ENCODE measurements around the gene BRDT.

GRCh38 chr1:91916811-91917460 is 32.3 kb upstream of the BRDT start:
- TF ChIP-seq CTCF (IDR thresholded peaks at IDR 0.05), result no peak
- TF ChIP-seq POLR2A (IDR thresholded peaks at IDR 0.05), result no peak

All from Peyer's patch (tissue), 4 donors.